Limb (tissue), 2 donors: ENCODE results near the gene RPSA.
"Not testable (repeated sequence)": the region's sequence is repeated elsewhere in the genome, so short reads cannot be mapped to it uniquely, and the experiment has no call there.

ENCODE experiments used
- DNase-seq, 2 donors: peaks; one replicate each; pipeline ENCODE4 v3.0.0-alpha.2; 2016; ENCODE audit errors: extremely low spot score in 2 of 2

RPSA gene

DNA sequence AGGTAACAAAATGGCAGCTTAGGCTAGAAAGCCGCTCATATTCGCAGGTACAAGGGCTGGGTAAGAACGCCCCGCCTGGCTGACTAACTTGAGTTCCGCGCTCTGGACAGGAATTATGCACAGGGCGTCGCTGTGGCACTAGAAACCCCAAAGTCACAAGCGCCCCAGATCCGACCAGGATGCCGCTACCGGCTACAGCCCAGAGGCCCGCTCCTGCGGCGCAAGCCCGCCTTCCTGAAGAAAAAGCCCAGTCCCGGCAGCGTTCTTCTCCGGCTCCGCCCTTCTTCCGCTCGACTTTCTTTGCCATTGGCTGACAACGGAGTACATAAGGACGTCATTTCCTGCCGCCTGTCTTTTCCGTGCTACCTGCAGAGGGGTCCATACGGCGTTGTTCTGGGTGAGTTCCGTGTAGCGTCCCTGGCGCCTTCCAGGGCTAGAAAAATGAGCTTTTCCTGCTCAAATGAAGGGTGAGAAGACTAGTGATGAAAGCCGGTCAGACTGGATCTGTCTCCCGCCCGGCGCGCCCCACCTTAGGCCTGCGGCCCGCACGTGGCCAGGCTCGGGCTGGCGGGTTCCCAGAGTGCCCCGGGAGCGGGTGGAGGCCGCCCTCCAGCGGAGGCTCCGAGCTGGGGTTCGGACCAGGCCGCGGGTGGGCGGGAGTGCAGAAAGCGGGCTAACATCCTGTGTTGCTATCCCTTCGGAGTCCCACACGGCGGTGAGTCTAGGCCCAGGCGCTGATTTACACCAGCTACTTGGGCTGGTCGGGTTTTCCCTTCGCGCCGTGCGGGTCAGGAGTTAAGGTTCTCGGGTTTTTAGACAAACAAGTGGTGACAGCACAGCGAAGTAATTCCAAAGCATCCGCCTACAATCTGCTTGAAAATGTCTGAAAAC is at the start of gene RPSA:
Gene RPSA (plus strand): TSS at position 353 of the 891 bp plus-strand sequence. CDS start 934 bp downstream, outside the sequence.
- DNase-seq, result peak; percentile 93 to 98

DNA sequence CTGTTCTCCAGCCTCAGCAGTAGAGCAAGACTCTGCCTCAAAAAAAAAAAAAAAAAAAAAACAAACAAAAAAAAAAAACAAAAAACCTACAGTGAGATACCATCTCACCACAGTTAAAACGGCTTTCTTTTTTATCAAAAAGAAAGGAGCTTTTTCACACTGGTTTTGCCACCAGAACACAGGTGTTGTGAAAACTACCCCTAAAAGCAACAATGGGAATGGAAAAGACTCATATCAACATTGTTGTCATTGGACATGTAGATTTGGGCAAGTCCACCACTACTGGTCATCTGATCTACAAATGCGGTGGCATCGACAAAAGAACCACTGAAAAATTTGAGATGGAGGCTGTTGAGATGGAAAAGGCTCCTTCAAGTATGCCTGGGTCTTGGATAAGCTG is 48.2 kb upstream of the RPSA start:
- DNase-seq, result no peak

DNA sequence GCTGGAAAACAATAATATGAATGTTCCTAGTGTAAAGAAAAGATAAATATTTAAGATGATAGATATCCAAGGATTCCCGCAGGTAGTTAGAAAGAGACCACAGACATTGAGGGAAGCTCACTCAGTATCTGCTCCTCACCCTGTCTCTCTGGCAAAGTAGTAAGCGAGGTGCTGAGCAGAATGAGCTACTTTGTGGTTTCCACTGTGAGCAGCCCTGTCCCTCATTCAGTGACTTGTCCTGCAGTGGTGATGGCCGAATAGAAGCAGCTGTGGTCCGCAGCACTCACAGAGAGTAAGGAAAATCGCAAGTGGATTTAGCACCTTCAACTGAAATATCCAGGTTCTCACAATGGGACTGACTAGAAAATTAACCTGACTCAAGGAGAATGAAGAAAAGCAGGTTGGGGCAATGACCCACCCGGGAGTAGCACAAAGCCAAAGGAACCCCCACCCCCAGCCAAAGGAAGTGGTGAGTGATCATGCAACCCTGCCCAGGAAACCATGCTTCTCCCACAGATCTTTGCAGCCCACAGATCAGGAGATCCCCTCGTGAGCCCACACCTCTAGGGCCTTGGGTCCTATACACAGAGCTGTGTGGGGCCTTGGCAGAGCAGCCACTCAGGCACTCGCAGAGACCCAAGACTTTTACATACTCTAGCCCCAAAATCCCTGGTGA is 45.1 kb upstream of the RPSA start:
- no peak for DNase-seq

DNA sequence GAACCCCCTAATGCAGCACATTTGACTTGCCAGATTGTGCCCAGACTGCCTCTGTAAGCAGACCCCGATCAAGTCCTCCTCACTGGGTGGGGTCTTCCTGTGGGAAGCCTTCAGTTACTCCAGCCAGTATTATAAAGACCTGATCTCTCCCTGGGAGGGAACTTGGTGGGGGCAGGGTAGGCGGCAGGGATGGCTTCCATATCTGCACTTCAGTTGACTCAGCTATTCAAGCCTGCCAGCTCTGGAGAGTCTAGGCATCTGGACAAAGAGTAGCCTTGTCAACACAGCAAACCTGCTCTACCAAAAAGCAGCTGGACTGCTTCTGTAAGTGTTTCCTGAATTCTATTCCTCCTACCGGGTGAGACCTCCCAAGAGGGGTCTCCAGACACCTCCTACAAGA is 44.3 kb upstream of the RPSA start:
- DNase-seq, result no peak

DNA sequence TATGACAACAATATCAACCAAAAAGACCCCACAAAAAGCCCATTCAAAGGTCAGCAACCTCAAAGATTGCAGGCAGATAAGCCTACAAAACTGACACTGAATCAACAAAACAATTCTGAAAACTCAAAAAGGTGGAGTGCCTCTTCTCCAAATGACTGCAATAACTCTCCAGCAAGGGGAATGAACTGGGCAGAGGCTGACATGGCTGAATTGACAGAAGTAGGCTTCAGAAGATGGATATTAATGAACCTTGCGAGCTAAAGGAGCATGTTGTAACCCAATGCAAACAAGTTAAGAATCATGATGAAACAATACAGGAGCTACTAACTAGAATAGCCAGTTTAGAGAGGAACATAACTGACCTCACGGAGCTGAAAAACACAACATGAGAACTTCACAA is 43.7 kb upstream of the RPSA start:
- DNase-seq, result no peak

DNA sequence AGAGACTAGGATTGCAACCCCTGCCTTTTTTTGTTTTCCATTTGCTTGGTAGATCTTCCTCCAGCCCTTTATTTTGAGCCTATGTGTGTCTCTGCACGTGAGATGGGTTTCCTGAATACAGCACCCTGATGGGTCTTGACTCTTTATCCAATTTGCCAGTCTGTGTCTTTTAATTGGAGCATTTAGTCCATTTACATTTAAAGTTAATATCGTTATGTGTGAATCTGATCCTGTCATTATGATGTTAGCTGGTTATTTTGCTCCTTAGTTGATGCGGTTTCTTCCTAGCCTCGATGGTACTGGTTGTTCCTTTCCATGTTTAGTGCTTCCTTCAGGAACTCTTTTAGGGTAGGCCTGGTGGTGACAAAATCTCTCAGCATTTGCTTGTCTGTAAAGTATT is 36.1 kb upstream of the RPSA start:
- DNase-seq, result not testable (repeated sequence)

DNA sequence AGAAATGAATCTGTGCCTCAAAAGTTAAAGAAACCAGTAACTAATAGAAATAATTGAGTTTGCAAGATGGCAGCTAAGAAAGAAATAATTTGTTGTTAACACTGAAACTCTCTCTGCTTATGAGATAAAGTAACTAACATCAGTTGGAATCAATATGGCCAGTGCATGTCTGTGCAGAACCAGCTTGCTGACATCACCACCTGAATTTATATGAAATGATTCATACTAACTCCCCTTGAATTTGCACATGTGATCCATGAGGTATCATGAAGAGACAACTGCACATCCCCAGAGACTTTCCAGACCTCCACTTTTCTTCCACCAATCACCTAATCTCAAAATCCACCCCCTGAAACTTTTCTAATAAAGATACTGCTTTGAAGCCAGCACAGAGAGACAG is 33.7 kb upstream of the RPSA start:
- DNase-seq, result no peak

DNA sequence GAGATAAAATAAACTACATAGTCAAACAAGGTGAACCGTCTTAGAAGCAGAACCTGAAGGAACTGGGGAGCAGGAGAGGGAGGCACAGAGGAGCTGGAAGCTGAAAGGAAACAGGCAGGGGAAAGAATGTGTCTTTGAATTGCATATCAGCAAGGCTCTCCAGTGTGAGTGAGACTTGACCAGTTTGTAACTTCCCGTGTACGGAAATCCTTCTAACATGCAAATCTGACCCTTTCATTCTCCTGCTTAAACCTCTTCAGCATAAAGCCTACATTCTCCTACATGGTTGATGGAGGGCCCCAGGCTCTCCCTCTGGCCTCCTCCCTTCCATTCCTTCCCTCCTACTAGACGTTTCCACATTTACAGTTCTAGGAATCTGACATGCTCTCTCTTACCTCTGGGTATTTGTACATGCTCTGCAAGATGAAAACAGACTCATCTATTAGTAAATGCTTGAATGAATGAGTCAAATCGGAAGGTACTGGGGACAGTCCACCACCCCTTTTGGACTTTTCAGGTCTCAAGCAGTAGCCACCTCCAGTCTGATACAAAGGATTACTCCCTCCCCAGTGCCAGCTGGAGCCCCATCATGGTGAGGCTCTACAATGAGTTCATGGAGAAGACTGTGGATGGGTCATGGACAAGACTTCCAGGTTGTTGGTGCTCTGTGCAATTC is 29.4 kb upstream of the RPSA start:
- no peak for DNase-seq

DNA sequence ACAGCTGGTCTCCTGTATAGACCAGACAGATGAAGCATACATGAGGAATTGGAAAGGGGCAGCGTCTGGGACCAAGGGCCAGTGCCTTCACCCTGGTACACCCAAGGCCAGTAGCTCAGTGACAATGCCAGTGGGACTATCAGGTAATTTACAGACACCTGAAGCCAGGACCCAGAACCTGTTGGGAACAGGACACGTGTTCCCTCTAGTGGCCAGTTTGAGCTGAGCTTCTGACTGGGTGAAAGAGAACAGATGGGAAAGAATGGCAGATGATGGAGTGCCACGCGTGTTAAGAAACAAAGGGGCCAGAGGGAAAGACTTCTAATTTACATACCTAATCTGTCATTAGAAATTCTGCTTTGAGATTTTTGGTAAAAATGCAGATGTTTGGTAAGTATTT is 28.4 kb upstream of the RPSA start:
- peak in 1 of 2 donors; percentile 7 for DNase-seq

DNA sequence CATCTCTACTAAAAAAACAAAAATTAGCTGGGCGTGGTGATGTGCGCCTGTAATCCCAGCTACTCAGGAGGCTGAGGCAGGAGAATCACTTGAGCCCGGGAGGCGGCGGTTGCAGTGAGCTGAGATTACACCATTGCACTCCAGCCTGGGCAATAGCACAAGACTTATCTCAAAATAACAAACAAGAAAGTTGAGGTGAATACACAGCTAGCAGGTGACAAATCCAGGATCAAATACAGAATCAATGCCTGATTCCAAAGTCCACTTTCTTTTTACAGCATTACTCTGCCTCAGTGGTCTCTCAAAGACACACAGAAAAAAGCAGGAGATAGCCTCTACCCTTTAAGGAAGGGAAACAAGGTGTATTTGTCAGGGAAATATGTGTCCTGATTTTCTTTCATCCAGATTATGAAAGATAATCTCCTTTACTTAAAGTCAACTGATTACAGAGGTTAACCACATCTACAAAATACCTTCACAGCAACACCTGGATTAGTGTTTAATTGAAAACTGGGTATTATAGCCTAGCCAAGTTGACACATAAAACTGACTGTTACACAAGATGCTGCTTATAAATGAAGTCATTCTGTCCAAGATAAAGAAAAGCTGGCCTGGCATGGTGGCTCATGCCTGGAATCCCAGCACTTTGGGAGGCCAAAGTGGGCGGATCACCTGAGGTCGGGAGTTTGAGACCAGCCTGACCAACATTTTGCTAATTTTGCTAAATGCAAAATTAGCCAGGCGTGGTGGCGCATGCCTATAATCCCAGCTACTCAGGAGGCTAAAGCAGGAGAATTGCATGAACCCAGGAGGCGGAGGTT is 27.4 kb upstream of the RPSA start:
- no peak for DNase-seq

DNA sequence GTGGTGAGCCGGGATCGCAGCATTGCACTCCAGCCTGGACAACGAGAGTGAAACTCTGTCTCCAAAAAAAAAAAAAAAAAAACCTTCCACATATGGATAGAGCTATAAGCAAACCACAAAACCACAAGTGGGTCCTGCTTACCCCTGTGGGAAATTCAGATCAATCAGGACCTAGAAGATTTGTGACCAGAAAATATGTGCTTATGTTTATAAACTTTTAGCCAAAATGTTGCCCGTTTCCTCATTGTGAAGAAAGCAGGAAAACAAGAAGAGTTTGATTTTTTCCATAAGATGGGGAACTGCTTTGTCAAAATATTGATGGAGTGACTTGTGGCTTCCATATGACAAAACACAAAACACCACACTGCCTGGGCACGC is 26.8 kb upstream of the RPSA start:
- no peak for DNase-seq

DNA sequence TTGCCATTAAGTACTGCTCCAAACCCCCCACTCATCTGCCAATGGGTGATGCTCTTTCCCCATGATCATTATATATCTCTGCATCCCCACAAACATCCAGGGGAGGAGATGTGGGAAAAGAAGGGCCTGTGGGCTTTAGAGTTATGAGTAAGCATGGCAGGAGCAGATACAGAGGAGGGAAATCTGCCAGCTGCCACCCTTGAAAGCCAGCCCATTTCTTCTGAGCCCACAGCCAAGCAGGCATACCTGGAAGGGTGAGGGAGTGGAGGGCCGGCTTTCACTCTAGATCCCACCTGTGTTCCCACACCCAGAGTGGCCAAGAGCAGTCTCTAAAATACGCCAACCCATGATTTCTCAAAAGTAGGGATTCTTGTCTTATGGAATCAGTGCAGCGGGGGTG is 25.1 kb upstream of the RPSA start:
- no peak for DNase-seq

DNA sequence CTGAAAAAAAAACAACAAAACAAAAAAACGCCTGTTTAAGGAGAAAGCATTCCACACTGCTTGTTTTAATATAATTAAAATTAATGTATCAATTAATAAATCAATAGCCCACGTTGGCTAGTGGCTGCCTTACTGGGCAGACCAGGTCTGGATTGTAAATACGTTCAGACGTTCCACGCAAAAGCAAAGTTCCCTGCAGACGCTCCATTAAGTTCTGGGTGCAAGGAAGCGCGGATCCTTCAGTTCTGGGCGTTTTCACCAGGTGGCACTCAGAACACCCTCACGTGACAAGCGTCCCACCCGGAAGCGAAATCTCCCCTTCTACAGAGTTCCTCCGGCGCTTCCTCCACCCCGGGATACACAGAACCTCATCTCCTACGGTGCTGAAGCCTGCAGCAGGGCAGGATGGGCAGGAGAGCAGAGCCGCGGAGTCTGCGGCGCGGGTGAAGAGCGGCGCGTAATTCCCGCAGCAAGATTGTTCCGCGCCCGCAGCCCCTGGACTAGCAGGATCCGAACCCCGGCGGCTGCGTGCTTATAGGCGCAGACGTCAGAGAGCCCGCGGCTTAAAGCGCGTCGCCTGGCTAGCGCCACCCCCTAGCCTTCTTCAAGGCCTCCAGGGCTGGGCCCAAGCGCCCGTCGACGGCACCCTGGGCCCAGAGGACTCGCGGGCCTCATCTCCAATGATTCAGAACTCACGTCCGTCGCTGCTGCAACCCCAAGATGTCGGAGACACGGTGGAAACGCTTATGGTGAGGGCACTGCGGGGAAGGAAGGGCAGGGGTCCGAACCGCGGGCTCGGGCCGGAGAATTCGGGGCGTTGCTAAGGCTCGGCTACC is 23.3 kb upstream of the RPSA start, which contains the start of gene SLC25A38:
Gene SLC25A38 (plus strand): TSS at position 326 of the 836 bp plus-strand sequence. CDS start 355 bp downstream, at position 681.
- peak; percentile 79 to 83 for DNase-seq

DNA sequence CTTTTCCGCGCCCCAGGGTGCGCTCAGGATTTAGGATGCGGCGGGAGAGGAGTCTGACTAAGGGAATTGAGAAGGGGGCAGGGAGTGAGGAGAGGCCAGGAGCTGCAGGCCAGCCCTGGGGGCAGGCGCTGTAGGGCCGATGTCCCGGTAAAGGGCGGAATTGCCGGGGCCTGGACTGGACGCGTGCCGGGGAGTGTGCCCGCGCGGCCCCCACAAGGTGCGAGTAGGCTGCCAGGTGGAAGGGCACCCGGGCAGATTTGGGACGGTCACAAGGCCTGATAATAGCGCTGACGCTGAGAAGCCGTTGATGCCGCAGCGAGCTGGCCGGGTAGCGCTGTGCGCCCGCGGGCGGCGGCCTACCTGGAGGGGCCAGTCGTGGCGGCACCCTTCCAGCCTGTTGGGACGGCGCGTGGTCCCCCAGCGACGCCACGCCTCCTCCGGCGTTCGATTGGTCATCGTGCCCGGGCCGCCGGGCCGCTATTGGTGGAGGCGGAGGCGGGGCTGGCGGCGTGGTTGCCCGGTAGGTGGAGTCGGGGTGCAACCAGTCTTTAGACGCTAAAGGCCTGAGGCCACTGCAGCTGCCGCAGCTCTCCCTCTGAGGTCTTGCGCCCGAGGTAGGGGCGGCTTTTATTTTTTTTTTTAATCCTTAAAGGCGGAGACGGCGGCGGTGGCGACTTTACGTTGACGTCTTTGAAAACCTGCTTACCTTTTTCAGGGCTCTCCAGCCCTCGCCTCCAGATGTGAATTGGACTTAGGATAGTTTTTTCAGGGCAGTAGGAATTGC is 22.4 kb upstream of the RPSA start:
- peak; percentile 92 to 96 for DNase-seq

DNA sequence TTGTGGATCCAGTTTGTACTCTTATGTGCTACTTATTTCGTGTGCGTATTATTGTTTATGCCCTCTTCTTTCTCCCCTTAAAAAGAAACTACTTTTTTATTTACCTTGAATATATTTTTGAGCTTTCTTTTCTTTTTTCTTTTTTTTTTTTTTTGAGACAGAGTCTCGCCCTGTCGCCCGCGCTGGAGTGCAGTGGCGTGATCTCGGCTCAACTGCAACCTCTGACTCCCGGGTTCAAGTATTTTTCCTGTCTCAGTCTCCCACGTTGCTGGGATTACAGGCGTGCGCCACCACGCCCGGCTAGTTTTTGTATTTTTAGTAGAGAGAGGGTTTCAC is 21.9 kb upstream of the RPSA start:
- DNase-seq, result no peak

DNA sequence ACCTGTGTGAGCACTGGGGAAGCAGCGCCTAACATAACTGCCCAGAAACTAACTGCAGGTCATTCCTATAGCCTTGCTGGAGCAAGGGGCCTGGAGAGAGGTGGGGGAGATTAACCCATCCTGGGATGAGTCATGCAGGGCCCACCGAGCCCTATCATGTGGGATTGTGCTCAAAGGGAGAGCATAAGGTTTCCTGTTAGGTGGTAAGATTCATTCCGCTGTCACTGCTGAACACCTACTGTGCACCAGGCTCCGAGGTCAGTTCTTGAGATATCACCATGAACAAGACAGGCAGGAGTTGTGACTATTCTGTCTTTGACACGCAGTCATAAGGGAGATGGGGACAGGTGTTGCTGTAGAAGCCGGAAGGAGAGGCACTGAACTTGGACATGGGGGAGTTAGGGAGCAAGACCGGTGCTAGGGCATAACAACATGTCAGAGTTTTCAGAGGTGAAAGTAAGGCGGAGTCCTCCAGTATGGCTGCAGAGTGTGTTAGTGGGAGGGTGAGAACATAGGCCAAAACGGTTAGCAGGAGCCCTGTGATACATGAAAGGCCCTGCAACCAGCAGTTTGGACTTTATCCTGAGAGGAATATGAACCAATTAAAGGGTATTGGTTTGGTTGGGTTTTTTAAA is 20.9 kb upstream of the RPSA start:
- DNase-seq, result no peak

DNA sequence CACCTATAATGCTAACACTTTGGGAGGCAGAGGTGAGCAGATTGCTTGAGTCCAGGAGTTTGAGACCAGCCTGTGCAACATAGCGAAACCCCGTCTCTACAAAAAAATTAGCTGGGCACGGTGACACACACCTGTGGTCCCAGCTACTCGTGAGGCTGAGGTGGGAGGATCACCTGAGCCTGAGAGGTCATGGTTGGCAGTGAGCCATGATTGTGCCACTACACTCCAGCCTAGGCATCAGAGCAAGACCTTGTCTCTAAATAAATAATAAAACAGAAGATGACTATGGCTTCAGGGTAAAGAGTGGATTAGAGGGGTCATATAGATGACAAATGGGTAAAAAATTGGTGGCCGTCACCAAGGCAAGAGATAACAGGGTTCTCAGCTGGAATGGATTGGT is 20.2 kb upstream of the RPSA start:
- no peak for DNase-seq

DNA sequence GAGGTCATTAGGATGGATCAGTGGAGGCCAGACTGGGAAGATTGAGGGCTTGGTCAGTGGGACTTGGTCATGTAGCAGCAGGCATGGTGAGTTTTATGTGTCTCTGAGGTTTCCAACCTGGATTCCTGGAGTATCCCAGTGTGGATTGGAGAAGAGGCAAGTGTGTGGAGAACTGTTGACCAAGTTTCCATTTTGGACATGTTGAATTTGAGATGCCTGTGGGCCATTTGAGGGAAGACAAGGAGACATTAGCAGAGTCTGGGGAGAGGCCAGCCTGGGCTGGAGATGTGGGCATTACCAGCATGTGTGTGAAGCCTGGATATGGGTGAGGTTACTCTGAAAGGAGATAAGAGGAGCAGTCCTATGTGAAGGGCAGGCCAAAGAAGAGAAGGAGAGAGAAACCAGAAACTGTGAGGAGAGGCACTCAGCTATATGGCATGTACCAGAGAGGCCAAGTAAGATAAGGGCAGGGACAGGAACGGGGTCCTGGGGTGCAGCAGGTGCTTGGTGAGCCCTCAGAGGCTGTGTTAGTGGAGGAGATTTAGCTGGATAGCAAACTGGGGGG is 19.0 kb upstream of the RPSA start:
- DNase-seq, result no peak

DNA sequence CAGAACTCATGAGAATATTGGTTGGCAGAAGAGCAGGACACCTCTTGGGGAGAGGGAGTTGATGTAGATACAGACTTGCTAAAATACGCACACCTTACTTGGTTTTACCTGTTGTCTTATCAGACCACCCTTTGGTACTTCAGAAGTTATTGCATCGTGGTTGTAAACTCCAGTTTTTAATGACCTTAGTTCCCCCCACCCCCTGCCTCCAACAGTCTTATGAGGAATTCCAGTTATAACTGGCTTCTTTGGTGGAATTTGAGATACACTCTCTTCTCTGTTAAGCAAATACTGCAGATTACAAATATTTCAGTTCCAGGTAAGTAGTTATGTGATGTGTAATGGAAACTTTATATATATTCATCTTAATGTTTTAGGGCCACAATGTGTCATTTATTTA is 18.4 kb upstream of the RPSA start:
- DNase-seq, result no peak
